Stomach (tissue), 4 donors: ENCODE measurements around the gene COL12A1.

Source experiments
- CTCF ChIP-seq, 7 experiments: fragments of 450-650 bp in 4 of 7; fragments of 200-600 bp in 3 of 7; sonication (generic) in 3 of 7; IDR thresholded peaks; one replicate each; pipeline ENCODE4 v1.5.1; 2016 to 2019; ENCODE audit warnings: antibody characterized with exemption in 7 of 7, control low read depth in 2 of 7, mild to moderate bottlenecking in 1 of 7
- EP300 ChIP-seq: sonication (generic); formaldehyde crosslinking; IDR thresholded peaks from one replicate; pipeline ENCODE4 v1.6.1; 2017; ENCODE audit warnings: antibody characterized with exemption
- POLR2A ChIP-seq, 4 donors: fragments of 450-650 bp; IDR thresholded peaks; one replicate each; pipeline ENCODE4 v1.6.1; 2016; ENCODE audit warnings: antibody characterized with exemption in 4 of 4, control low read depth in 2 of 4, mild to moderate bottlenecking in 1 of 4, moderate library complexity in 1 of 4
- POLR2AphosphoS5 ChIP-seq, 3 donors: sonication (generic); formaldehyde crosslinking; IDR thresholded peaks; one replicate each; pipeline ENCODE4 v1.6.1; 2016; ENCODE audit warnings: antibody characterized with exemption in 3 of 3

- TF ChIP-seq CTCF (IDR thresholded peaks at IDR 0.05) (no peak), POLR2A (IDR thresholded peaks at IDR 0.05) (no peak), POLR2AphosphoS5 (IDR thresholded peaks at IDR 0.05) (no peak), EP300 (no peak)
Measured at GRCh38 chr6:75166773-75167172, 39.1 kb downstream of the COL12A1 start.
